PC-3 (cell line): ENCODE results near the gene AP1M1.

Source experiments
- CTCF ChIP-seq: fragments of 300-600 bp; sonication (generic); conservative IDR thresholded peaks from 2 replicates; pipeline ENCODE4 v1.5.1; 2017; ENCODE audit warnings: antibody characterized with exemption, low read depth, mild to moderate bottlenecking, low read length
- EZH2 ChIP-seq: fragments of 300-600 bp; sonication (generic); IDR thresholded peaks from one replicate; pipeline ENCODE4 v1.6.1; 2017; ENCODE audit warnings: antibody characterized with exemption, mild to moderate bottlenecking, low read length; ENCODE audit not compliant: unreplicated experiment
- EZH2phosphoT487 ChIP-seq: fragments of 300-600 bp; sonication (generic); IDR thresholded peaks from 2 replicates; pipeline ENCODE4 v1.6.1; 2018; ENCODE audit warnings: mild to moderate bottlenecking, antibody characterized with exemption, low read length, borderline replicate concordance

GRCh38 chr19:16235811-16236652 is 38.3 kb downstream of the AP1M1 start:
- TF ChIP-seq CTCF: no peak
- no peak for TF ChIP-seq EZH2
- TF ChIP-seq EZH2phosphoT487: no peak
